ENCODE data around the gene ATG2B. TPM values are rescaled to one million over a fixed set of nuclear protein-coding genes. Genes with fewer than 3 reads are reported as not detected.

Gene ATG2B
- total RNA-seq, 2 experiments from 2014 or later = 15.7 to 23.7 TPM

DNA sequence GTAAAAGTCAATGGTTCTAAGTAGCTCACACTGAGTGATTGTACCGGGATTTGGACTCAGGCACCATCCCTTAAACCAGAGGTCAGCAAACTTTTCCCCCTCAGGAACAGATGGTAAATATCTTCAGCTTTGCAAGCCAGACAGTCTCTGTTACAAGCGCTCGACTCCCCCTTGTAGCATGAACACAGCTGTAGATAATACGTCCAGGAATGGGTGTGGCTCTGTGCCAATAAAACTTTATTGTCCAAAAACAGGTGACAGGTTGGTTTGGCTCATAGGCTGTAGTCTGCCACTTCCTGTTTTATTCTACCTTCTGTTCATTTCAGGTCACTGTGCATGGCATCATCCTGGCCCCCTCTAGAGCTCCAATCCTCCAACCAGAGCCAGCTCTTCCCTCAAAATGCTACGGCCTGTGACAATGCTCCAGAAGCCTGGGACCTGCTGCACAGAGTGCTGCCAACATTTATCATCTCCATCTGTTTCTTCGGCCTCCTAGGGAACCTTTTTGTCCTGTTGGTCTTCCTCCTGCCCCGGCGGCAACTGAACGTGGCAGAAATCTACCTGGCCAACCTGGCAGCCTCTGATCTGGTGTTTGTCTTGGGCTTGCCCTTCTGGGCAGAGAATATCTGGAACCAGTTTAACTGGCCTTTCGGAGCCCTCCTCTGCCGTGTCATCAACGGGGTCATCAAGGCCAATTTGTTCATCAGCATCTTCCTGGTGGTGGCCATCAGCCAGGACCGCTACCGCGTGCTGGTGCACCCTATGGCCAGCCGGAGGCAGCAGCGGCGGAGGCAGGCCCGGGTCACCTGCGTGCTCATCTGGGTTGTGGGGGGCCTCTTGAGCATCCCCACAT lies 99.6 kb downstream of the ATG2B start:
- H3K4me2 ChIP-seq (ENCODE audit: low read length) = no peak overlapping the region
- no peaks in the 10 kb centered on the region for H3K9me3 ChIP-seq (ENCODE audit: low read length)
- ChIA-PET POLR2A (no interaction called here), CTCF (ENCODE audit: unreplicated experiment) (no interaction called here)
- no peaks in the 10 kb centered on the region for H3K79me2 ChIP-seq (ENCODE audit: insufficient read depth, low read depth, low read length)
- TF ChIP-seq, protein P1, sequence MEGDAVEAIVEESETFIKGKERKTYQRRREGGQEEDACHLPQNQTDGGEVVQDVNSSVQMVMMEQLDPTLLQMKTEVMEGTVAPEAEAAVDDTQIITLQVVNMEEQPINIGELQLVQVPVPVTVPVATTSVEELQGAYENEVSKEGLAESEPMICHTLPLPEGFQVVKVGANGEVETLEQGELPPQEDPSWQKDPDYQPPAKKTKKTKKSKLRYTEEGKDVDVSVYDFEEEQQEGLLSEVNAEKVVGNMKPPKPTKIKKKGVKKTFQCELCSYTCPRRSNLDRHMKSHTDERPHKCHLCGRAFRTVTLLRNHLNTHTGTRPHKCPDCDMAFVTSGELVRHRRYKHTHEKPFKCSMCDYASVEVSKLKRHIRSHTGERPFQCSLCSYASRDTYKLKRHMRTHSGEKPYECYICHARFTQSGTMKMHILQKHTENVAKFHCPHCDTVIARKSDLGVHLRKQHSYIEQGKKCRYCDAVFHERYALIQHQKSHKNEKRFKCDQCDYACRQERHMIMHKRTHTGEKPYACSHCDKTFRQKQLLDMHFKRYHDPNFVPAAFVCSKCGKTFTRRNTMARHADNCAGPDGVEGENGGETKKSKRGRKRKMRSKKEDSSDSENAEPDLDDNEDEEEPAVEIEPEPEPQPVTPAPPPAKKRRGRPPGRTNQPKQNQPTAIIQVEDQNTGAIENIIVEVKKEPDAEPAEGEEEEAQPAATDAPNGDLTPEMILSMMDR (conservative IDR thresholded peaks at IDR 0.05; ENCODE audit: low read length) = no peak
- no peak for TF ChIP-seq EZH2phosphoT487 (IDR thresholded peaks at IDR 0.05; ENCODE audit: borderline replicate concordance, low read depth, low read length)
- DNase-seq (ENCODE audit: low spot score) = peak; percentile 2
- H3K27ac ChIP-seq (ENCODE audit: low read depth, low read length, poor library complexity, severe bottlenecking) = no peak overlapping the region
- H3K9me2 ChIP-seq (ENCODE audit: insufficient read depth, low read length) = no peaks in the 10 kb centered on the region
- no peaks in the 10 kb centered on the region for H3K36me3 ChIP-seq (ENCODE audit: insufficient read depth, low read length)
- no peaks in the 10 kb centered on the region for H4K20me1 ChIP-seq (ENCODE audit: insufficient read depth, low read length)
- no peaks in the 10 kb centered on the region for H3K4me1 ChIP-seq (ENCODE audit: insufficient read depth, low read length, poor library complexity, severe bottlenecking)
- no peak overlapping the region for H2AFZ ChIP-seq (ENCODE audit: low read length)
- no TSS peak for BruUV-seq (replicated peaks)
- intact Hi-C loops (cut with micrococcal nuclease; ENCODE audit: unreplicated experiment) = no loop called here
- no peak overlapping the region for H3K4me3 ChIP-seq (ENCODE audit: low read depth, low read length, poor library complexity, severe bottlenecking)

DNA sequence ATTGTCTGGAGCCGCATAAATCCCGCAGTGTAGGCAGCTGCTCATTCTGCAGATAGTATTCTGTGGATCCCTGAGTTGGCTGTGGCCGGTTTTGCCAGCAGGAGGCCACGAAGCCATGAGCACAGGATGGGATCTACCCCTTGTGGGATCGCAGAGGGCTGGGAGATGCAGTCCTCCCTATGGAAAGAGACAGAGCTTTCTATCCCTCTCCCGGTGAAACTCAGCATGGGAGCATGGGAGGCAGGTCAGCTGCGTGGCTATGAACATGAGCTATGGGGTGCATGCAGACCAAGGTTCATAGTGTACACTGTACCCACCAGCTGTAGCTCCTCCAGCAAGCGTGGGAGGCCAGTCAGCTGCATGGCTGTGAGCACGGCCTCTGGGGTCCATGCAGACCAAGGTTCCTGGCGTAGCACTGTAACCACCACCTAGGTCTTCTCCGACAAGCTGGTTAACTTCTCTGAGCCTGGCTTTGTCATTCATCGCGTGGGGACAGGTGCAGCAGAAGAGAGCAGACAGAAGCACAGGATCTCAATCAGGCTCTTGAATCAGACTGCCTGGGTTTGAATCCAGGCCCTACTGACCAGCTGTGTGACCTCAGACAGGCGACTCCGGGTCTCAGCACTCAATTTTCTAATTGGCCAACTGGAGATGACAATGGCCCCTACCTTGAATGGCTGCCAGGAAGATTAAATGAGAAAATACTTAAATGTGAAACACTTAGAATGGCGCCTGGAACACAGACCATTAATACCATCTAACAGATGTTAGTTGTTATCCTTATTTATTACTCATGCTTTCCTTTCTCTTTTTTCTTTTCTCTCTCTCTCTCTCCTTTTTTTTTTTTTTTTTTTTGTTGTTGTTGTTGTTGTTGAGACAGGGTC lies 101.1 kb downstream of the ATG2B start:
- no peak for TF ChIP-seq EZH2phosphoT487 (IDR thresholded peaks at IDR 0.05; ENCODE audit: borderline replicate concordance, low read depth, low read length)
- TF ChIP-seq, protein P1 (conservative IDR thresholded peaks at IDR 0.05; ENCODE audit: low read length) = no peak
- Histone ChIP-seq H3K4me1 (ENCODE audit: insufficient read depth, low read length, poor library complexity, severe bottlenecking) (no peaks in the 10 kb centered on the region), H3K27ac (ENCODE audit: low read depth, low read length, poor library complexity, severe bottlenecking) (no peak overlapping the region), H3K4me2 (ENCODE audit: low read length) (no peak overlapping the region), H2AFZ (ENCODE audit: low read length) (no peak overlapping the region), H3K36me3 (ENCODE audit: insufficient read depth, low read length) (no peaks in the 10 kb centered on the region), H3K4me3 (ENCODE audit: low read depth, low read length, poor library complexity, severe bottlenecking) (no peak overlapping the region), H3K9me3 (ENCODE audit: low read length) (no peaks in the 10 kb centered on the region), H3K79me2 (ENCODE audit: insufficient read depth, low read depth, low read length) (no peaks in the 10 kb centered on the region), H4K20me1 (ENCODE audit: insufficient read depth, low read length) (no peaks in the 10 kb centered on the region), H3K9me2 (ENCODE audit: insufficient read depth, low read length) (no peaks in the 10 kb centered on the region)
- intact Hi-C loops (cut with micrococcal nuclease; ENCODE audit: unreplicated experiment) = no loop called here
- ChIA-PET POLR2A (no interaction called here), CTCF (ENCODE audit: unreplicated experiment) (no interaction called here)
- no TSS peak for BruUV-seq (replicated peaks)
- DNase-seq (ENCODE audit: low spot score) = no peak

Data from OCI-LY7 (cell line).